GM23338 (cell line): Measurements from ENCODE around the gene HACL1.

Experiments used
- EZH2 ChIP-seq: fragments of 200-600 bp; sonication (generic); IDR thresholded peaks from one replicate; pipeline ENCODE4 v1.8.0; 2017; ENCODE audit warnings: antibody characterized with exemption, mild to moderate bottlenecking, low read depth; ENCODE audit not compliant: unreplicated experiment
- EZH2phosphoT487 ChIP-seq: fragments of 200-600 bp; sonication (generic); IDR thresholded peaks from one replicate; pipeline ENCODE4 v1.8.1; 2018; ENCODE audit warnings: antibody characterized with exemption; ENCODE audit not compliant: unreplicated experiment
- POLR2AphosphoS5 ChIP-seq: IDR thresholded peaks from 2 replicates; pipeline ENCODE4 v1.6.1; 2016; ENCODE audit warnings: antibody characterized with exemption, low read depth
- TF ChIP-seq, protein P1 (sequence below), 2 experiments: fragments of 200-600 bp in 1 of 2; sonication (generic) in 1 of 2; conservative IDR thresholded peaks; 2 replicates each; pipeline versions ENCODE4 v1.5.1 to v1.6.1; 2016 to 2017; ENCODE audit warnings: antibody characterized with exemption in 2 of 2, low read depth in 2 of 2, mild to moderate bottlenecking in 2 of 2, moderate library complexity in 1 of 2

DNA sequence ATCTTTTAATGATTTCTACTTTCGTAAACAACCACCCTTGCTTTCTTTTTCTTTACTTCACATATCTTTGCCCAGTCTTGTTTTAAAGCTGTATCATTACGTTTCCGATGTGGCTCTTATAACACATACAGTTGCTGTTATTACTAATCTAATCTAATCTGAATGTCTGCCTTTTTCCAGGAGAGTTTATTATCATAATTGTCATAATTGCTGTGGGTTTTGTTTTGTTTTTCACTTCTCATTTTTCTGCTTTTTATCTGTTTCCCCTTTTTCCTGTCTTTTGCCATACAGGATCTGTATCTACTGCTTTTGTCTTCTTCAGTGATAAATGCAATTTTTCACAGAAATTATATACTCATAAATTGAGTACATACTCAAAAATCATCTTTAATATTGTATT lies 24.9 kb downstream of the HACL1 start:
- TF ChIP-seq, protein P1, sequence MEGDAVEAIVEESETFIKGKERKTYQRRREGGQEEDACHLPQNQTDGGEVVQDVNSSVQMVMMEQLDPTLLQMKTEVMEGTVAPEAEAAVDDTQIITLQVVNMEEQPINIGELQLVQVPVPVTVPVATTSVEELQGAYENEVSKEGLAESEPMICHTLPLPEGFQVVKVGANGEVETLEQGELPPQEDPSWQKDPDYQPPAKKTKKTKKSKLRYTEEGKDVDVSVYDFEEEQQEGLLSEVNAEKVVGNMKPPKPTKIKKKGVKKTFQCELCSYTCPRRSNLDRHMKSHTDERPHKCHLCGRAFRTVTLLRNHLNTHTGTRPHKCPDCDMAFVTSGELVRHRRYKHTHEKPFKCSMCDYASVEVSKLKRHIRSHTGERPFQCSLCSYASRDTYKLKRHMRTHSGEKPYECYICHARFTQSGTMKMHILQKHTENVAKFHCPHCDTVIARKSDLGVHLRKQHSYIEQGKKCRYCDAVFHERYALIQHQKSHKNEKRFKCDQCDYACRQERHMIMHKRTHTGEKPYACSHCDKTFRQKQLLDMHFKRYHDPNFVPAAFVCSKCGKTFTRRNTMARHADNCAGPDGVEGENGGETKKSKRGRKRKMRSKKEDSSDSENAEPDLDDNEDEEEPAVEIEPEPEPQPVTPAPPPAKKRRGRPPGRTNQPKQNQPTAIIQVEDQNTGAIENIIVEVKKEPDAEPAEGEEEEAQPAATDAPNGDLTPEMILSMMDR (conservative IDR thresholded peaks at IDR 0.05; ENCODE audit: low read depth in 2 of 2) = no peak
- TF ChIP-seq EZH2 (no peak), POLR2AphosphoS5 (no peak), EZH2phosphoT487 (no peak)
